Cerebellar nuclear complex (tissue), 1 donor: ENCODE results near the gene NME7.

Source experiments
- DNase-seq, 2 experiments: peaks; one replicate each; lab custom pipeline; 2025; lab: John Stamatoyannopoulos, UW

Gene NME7

GRCh38 chr1:169106921-169107602 lies 260.5 kb downstream of the NME7 start:
- no peak for DNase-seq

GRCh38 chr1:169106095-169106920 lies 261.3 kb downstream of the NME7 start, which contains the start of gene ATP1B1:
ATP1B1 (plus strand) TSS chr1:169106690; CDS start chr1:169106830, 140 bp downstream.
- peak in 1 of 2 experiments; percentile 46 for DNase-seq

GRCh38 chr1:169105434-169106094 lies 262.0 kb downstream of the NME7 start:
- no peak for DNase-seq

- no peak for DNase-seq
These were observed 262.5 kb downstream of the NME7 start for GRCh38 chr1:169105087-169105433.

GRCh38 chr1:169103480-169103893 lies 264.1 kb downstream of the NME7 start:
- DNase-seq = no peak

GRCh38 chr1:169103002-169103401 lies 264.6 kb downstream of the NME7 start:
- no peak for DNase-seq

GRCh38 chr1:169102567-169102966 lies 265.0 kb downstream of the NME7 start:
- DNase-seq = no peak

GRCh38 chr1:169100651-169101088 lies 266.9 kb downstream of the NME7 start:
- no peak for DNase-seq

GRCh38 chr1:169100208-169100607 lies 267.4 kb downstream of the NME7 start:
- no peak for DNase-seq

GRCh38 chr1:169099561-169099960 lies 268.0 kb downstream of the NME7 start:
- no peak for DNase-seq

- DNase-seq = no peak
These were observed 269.2 kb downstream of the NME7 start for GRCh38 chr1:169098380-169098779.

- DNase-seq = no peak
These were observed 272.6 kb downstream of the NME7 start for GRCh38 chr1:169094897-169095569.

GRCh38 chr1:169092399-169092798 lies 275.2 kb downstream of the NME7 start:
- DNase-seq = no peak

GRCh38 chr1:169091480-169091941 lies 276.1 kb downstream of the NME7 start:
- DNase-seq = no peak

- no peak for DNase-seq
These were observed 276.7 kb downstream of the NME7 start for GRCh38 chr1:169090900-169091311.

- no peak for DNase-seq
These were observed 277.2 kb downstream of the NME7 start for GRCh38 chr1:169090308-169090899.

- no peak for DNase-seq
These were observed 277.8 kb downstream of the NME7 start for GRCh38 chr1:169089776-169090175.

GRCh38 chr1:169087876-169088275 lies 279.7 kb downstream of the NME7 start:
- DNase-seq = no peak

- DNase-seq = no peak
These were observed 280.8 kb downstream of the NME7 start for GRCh38 chr1:169086603-169087455.

GRCh38 chr1:169085911-169086310 lies 281.7 kb downstream of the NME7 start:
- DNase-seq = no peak
